AG09309 (cell line): ENCODE data around the gene EXOC3.

Experiments used
- DNase-seq: peaks from one replicate; pipeline ENCODE4 v3.0.0-alpha.2; 2010; ENCODE audit warnings: low read depth
- H3K4me3 ChIP-seq: 2 replicates; pipeline ENCODE4 v1.5.1; 2011; ENCODE audit warnings: mild to moderate bottlenecking, low read depth, low read length, moderate library complexity; ENCODE audit not compliant: control insufficient read depth
- TF ChIP-seq, protein P1 (sequence below): IDR thresholded peaks from 2 replicates; pipeline ENCODE4 v1.5.1; 2011; ENCODE audit warnings: mild to moderate bottlenecking, low read depth, low read length, inconsistent platforms; ENCODE audit not compliant: insufficient read depth, control insufficient read depth; ENCODE audit errors: missing control alignments

EXOC3 gene

DNA sequence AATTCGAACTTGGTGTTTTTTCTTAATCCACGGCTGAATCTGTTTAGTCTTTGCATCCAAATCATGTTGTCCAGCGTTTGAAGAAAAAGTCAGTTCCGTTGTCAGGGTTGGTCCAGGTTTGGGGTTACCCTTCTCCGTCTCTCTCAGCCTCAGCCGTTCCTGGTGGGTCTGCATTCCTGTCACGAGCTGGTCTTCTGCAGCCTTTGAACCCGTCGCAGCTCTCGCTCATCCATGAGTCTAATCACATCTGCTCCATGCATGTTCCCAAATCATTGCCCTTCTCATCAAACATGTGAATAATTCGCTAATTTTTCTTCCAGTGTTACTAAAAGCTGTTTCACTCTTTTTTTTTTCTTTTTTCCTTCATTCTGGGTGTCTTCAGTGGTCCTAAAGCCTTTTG is 39.0 kb upstream of the EXOC3 start:
- no peak overlapping the region for H3K4me3 ChIP-seq
- TF ChIP-seq, protein P1, sequence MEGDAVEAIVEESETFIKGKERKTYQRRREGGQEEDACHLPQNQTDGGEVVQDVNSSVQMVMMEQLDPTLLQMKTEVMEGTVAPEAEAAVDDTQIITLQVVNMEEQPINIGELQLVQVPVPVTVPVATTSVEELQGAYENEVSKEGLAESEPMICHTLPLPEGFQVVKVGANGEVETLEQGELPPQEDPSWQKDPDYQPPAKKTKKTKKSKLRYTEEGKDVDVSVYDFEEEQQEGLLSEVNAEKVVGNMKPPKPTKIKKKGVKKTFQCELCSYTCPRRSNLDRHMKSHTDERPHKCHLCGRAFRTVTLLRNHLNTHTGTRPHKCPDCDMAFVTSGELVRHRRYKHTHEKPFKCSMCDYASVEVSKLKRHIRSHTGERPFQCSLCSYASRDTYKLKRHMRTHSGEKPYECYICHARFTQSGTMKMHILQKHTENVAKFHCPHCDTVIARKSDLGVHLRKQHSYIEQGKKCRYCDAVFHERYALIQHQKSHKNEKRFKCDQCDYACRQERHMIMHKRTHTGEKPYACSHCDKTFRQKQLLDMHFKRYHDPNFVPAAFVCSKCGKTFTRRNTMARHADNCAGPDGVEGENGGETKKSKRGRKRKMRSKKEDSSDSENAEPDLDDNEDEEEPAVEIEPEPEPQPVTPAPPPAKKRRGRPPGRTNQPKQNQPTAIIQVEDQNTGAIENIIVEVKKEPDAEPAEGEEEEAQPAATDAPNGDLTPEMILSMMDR: no peak
- no peak for DNase-seq

DNA sequence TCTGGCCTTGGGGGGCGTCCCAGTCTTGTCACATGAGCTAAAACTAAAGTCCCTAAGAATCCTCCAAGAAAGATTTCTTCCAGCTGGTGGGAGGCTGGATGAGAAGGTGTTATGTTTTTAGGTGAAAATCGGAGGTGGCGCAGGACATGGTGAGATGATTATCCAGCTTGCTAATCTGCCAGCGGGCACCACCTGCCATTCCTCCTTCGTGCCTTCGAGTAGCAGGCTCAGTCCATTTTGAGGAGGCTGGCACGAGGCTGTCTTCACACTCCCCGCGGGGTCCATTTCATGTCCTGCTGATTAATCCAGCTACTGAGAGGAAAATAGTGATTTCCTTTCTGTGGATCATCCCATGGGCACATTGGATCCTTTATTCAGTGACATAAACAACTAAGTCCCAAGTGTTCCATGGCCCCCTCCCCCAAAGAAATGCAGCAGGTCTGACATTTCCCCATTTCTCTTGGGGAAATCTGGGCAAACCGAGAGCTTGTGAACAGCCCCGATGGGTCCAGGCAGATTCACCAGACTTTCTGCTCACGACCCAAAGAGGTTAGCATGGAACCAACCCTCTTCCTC is 38.2 kb upstream of the EXOC3 start:
- no peak for DNase-seq
- TF ChIP-seq, protein P1: no peak
- H3K4me3 ChIP-seq: no peak overlapping the region

DNA sequence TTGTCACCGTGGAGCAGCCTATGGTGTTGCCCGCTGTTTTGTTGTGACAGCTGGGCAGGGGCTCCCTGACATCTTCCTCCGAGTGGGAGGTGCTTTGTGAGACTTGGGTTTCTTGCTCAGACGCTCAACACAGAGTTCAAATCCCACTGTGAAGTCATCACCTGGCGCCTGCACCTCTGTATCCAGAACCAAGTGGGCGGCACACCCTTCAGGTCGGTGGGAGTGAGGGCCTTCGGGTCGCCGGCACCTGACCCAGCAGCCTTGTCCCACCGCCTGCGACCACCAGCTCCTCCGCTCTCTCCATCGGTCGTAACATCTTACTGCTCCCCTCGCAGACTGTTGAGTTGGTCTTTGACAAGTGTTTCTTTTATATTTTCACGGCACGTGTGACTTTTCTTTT is 37.6 kb upstream of the EXOC3 start:
- TF ChIP-seq, protein P1: no peak
- H3K4me3 ChIP-seq: no peak overlapping the region
- DNase-seq: no peak

DNA sequence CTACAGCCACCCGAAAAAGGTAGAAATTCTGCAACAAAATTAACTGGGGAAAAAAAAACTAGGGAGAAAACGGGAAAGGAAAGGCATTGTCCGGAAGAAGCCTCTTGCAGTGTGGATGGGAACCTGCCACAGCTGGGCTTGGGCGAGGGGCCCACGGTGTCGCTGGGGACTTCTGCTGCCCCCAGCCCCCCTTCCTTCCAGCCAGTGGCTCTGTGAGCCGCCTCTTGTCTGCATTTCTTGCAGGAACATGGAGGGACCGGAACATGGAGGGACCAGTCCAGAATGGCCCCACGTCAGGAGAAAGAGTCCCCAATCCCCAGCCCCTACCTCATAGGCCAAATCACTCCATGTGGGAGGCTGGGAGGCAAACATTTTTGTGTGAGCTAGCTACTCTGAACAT is 36.9 kb upstream of the EXOC3 start:
- TF ChIP-seq, protein P1: no peak
- no peak for DNase-seq
- no peak overlapping the region for H3K4me3 ChIP-seq

DNA sequence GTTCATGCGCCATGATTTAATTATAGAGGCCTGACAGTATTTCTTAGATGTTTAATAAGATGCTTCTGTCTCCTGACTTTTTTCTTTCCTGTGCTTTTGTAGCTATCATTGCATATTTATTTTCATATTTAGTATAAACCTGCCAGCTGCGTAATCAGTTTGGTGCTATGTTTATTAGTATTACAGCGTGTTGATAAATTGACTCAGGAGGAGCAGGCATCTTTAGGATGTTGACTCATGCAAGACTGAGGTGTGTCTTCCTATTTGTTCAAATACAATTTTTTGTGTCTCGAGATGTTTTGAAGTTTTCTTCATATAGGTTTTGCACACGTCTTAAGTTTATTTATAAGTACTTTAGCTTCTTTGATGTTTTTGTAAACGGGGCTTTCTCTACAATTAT is 35.9 kb upstream of the EXOC3 start:
- no peak for DNase-seq
- TF ChIP-seq, protein P1: no peak
- no peak overlapping the region for H3K4me3 ChIP-seq

DNA sequence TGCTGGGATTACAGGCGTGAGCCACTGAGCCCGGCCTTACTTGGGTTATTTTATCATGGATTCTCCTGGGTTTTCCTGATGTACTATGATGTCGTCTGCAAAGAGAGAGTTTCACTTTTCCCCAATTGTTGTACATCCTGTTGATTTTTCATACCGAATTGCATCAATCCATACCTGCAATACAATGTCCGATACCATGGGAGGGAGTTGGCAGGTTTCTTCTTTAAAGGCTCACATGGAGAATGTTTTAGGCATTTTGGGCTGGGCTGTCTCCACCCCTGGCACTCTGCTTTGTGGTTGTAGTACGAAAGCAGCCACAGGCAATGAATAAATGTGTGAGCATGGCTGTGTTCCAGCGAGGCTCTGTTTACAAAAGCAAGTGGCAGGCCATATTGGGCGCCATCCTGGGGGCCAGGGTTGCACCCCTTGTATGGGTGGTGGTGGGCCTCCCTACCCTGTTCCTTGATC is 35.1 kb upstream of the EXOC3 start:
- TF ChIP-seq, protein P1: no peak
- no peak overlapping the region for H3K4me3 ChIP-seq
- no peak for DNase-seq

GRCh38 chr5:410911-411517 is 32.0 kb upstream of the EXOC3 start:
- TF ChIP-seq, protein P1: no peak
- DNase-seq: no peak
- no peak overlapping the region for H3K4me3 ChIP-seq
